ENCODE measurements around the gene FAM78A. TPM values are rescaled to one million over a fixed set of nuclear protein-coding genes. Genes with fewer than 3 reads are reported as not detected.
A peak's percentile ranks its signal among the peaks of the same experiment; 100 is the strongest.

Gene FAM78A
- not detected in 2 replicates for total RNA-seq (2022)
- not detected for Bru-seq, nascent RNA
- not detected for BruChase-seq, experiment 1, labeled RNA remaining after a 6-hour chase
- percentile 5 among the genes with signal in this experiment for BruChase-seq, experiment 2, labeled RNA remaining after a 2-hour chase
- long read RNA-seq, result 0 reads

- CTCF ChIA-PET, result no interaction called here
- Mint-ChIP-seq H3K9me3 (ENCODE audit: low read depth, unreplicated experiment) (no peaks in the 10 kb centered on the region), H3K27me3 (ENCODE audit: unreplicated experiment) (peaks cover 43% of the 10 kb centered on the region), H3K4me3 (ENCODE audit: low read depth, unreplicated experiment) (no peak within 1 kb of the TSS), H3K27ac (ENCODE audit: unreplicated experiment) (no peak within 1 kb of the TSS), H3K4me1 (ENCODE audit: low read depth, unreplicated experiment) (no peaks in the 10 kb centered on the region), H3K36me3 (ENCODE audit: insufficient read depth, unreplicated experiment) (peaks cover 5% of the 10 kb centered on the region)
- intact Hi-C loops (cut with micrococcal nuclease; ENCODE audit: unreplicated experiment), result no loop called here
- no peak for DNase-seq
- TF ChIP-seq CTCF (IDR thresholded peaks at IDR 0.05; ENCODE audit: unreplicated experiment), result no peak
- no TSS peak for BruUV-seq (replicated peaks)
These were observed at the start of gene FAM78A for GRCh38 chr9:131276094-131276888. Gene FAM78A (minus strand): TSS chr9:131276510. CDS start chr9:131276179, 331 bp downstream.

GRCh38 chr9:131324736-131325679 lies 48.7 kb upstream of the FAM78A start:
- DNase-seq, result no peak
- BruUV-seq (replicated peaks), result no TSS peak
- Mint-ChIP-seq H3K27ac (ENCODE audit: unreplicated experiment) (no peak overlapping the region), H3K36me3 (ENCODE audit: insufficient read depth, unreplicated experiment) (no peaks in the 10 kb centered on the region), H3K4me3 (ENCODE audit: low read depth, unreplicated experiment) (no peak overlapping the region), H3K9me3 (ENCODE audit: low read depth, unreplicated experiment) (no peaks in the 10 kb centered on the region), H3K4me1 (ENCODE audit: low read depth, unreplicated experiment) (no peaks in the 10 kb centered on the region), H3K27me3 (ENCODE audit: unreplicated experiment) (peaks cover 30% of the 10 kb centered on the region)
- no peak for TF ChIP-seq CTCF (IDR thresholded peaks at IDR 0.05; ENCODE audit: unreplicated experiment)
- CTCF ChIA-PET, result no interaction called here
- intact Hi-C loops (cut with micrococcal nuclease; ENCODE audit: unreplicated experiment), result no loop called here

- Mint-ChIP-seq H3K27me3 (ENCODE audit: unreplicated experiment) (peaks cover 24% of the 10 kb centered on the region), H3K27ac (ENCODE audit: unreplicated experiment) (no peak overlapping the region), H3K36me3 (ENCODE audit: insufficient read depth, unreplicated experiment) (no peaks in the 10 kb centered on the region), H3K4me1 (ENCODE audit: low read depth, unreplicated experiment) (no peaks in the 10 kb centered on the region), H3K9me3 (ENCODE audit: low read depth, unreplicated experiment) (no peaks in the 10 kb centered on the region), H3K4me3 (ENCODE audit: low read depth, unreplicated experiment) (no peak overlapping the region)
- intact Hi-C loops (cut with micrococcal nuclease; ENCODE audit: unreplicated experiment), result no loop called here
- CTCF ChIA-PET, result no interaction called here
- no TSS peak for BruUV-seq (replicated peaks)
- no peak for DNase-seq
- no peak for TF ChIP-seq CTCF (IDR thresholded peaks at IDR 0.05; ENCODE audit: unreplicated experiment)
These were observed 47.3 kb upstream of the FAM78A start for GRCh38 chr9:131323629-131324028.

- Mint-ChIP-seq H3K27ac (ENCODE audit: unreplicated experiment) (no peak overlapping the region), H3K4me3 (ENCODE audit: low read depth, unreplicated experiment) (no peak overlapping the region), H3K36me3 (ENCODE audit: insufficient read depth, unreplicated experiment) (no peaks in the 10 kb centered on the region), H3K27me3 (ENCODE audit: unreplicated experiment) (peaks cover 30% of the 10 kb centered on the region), H3K9me3 (ENCODE audit: low read depth, unreplicated experiment) (no peaks in the 10 kb centered on the region), H3K4me1 (ENCODE audit: low read depth, unreplicated experiment) (no peaks in the 10 kb centered on the region)
- no TSS peak for BruUV-seq (replicated peaks)
- DNase-seq, result no peak
- intact Hi-C loops (cut with micrococcal nuclease; ENCODE audit: unreplicated experiment), result no loop called here
- TF ChIP-seq CTCF (IDR thresholded peaks at IDR 0.05; ENCODE audit: unreplicated experiment), result no peak
- CTCF ChIA-PET, result no interaction called here
These were observed 43.8 kb upstream of the FAM78A start for GRCh38 chr9:131320031-131320685.

Measured in Calu3 (cell line).